Measurements from ENCODE around the gene MLIP.

The MLIP gene

GRCh38 chr6:54098450-54099044, 12.7 kb upstream of the MLIP start:
- ATAC-seq, result no peak

DNA sequence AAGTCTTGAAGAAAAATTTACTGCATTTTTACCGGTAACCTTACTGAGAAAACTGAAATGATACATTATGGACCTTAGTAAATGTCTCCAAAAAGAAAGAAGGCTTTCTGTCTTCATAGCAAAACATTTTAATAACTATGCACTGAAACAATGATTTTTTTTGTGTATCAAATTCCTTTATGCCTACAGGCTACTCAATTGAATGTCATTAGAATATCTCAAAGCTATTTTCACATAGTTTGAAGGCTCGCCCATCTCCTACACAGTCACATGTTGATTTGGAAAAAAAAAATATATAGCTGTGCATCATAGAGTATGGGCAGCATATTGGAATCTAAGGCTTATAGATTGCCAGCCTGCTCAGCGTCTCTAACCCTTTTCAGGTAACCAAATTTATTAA, 12.0 kb upstream of the MLIP start:
- no peak for ATAC-seq

DNA sequence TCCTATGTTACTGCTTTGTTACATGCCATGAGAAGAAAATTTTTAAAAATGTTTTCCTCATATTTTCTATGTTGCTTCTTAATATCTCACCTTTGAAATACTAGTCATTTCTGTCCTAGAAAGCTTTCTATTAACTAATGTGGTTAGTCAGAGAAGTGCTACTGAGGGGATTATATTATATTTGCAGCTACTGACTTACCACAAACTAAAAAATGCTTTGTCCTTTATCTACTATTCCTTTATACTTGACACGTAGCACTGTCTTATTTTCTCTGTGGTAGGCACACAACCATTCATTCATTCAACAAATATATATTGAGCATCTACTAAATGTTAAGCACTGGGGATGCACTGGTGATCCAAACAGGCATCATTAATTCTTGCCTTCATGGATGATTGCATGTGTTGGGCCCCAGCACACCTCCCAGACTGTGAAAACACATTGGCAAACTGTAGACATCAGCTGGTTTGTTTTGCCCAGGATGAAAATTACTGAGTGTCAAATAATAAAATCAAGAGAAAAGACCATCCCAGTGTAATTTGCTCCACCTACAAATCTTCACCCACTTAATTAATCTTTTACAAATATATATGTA, 10.7 kb upstream of the MLIP start:
- ATAC-seq, result no peak

DNA sequence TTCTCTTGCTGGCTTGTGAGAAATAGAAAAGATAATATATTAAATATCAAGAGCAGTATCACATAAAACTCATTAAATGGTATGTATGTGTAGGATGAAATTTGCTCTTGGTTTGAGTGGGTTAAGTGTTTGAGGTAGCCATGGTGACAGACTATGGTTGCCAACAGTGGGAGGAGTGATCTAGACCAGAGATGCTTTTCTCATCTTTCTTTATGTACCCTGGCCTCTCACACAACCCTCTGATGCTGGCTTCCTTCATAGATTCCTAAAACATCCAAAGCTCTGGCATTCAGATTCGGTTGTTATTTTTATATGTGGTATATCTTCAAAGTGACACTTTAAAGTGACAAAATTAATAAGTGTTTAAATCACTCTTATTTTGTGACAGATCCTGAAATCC, 9.0 kb upstream of the MLIP start:
- ATAC-seq, result no peak

GRCh38 chr6:54103497-54103896, 7.7 kb upstream of the MLIP start:
- no peak for ATAC-seq

- ATAC-seq, result no peak
These were observed 4.5 kb upstream of the MLIP start for GRCh38 chr6:54106727-54107126.

GRCh38 chr6:54107470-54108090, 3.7 kb upstream of the MLIP start:
- no peak for ATAC-seq

DNA sequence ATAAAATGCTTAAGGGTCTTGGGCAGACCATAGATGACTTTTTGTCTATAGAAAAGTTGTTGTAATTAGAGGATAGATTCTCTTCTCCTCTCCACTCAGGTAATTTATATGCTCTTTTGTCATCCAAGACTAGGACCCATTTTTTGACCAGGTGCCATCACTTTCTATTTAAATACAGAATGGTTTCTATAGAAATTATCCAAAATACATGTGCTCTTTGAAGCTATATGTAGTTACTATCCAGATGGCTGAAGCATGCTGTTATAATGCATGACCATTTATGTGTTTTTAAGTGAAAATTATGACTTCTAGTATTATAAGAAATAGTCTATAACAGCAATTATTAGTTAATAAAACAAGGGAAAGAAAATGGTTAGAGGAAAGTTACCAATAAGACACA, 3.0 kb upstream of the MLIP start:
- no peak for ATAC-seq

- no peak for ATAC-seq
These were observed 1.7 kb upstream of the MLIP start for GRCh38 chr6:54109586-54109985.

DNA sequence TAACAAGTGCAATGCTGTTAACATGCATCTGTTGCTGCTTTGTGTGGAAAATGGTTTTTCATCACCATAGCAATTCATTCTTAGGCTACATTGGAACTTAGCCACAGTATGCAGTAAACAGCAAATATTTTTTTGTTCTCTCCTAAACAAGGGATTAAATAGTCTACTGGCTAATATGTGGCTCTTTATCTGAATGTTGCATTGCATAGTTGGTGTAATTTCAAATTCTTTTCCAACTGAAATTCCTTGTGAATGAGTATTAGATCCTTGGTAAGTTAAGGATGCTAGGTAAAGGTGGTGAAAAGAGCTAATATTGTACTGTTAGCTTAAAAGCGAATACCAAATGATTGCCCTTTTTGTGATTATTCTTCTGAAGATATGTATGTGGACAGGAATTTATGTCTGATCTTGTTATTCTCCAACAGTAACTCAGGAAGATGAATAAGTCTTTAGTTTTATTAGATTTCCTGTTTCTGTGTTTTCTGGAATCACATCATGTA, 958 bp downstream of the MLIP start:
- no peak for ATAC-seq

DNA sequence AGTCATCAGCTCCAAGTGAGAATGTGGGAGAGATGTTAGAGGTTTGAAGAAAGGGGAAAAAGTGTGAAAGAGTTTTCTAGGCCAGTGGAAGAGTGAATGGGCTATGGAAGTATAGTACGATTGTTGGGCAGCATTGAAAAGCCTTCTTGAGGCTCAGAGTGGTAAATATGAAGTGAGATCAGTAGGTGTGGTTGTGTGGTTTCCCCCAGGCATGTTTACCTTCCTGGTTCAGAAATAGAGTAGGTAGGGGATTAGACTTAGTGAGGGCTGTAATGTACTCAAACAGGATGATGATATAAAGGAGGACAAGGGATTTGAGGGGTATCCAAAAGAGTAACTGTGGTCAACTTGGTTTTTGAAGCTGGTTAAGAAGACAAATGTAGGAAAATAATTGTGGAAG, 3.7 kb downstream of the MLIP start:
- no peak for ATAC-seq

DNA sequence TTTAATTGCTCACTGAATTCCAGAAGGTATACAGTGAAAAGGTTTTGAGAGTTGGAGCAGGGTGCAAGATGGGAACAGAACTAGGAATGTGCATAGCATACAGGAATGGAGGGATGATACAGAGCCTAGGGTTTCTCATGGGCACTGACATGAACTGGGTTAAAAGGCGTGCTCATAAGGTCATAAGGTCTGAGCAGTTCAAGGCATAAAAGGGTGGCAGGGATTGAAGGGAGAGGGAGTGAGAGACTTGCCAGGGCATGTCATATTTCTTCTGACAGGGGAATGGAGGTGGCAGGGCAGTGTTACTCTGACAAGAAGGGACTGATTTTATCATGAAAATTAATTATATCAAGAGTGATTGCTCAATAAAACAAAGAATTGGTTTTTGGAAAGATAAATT, 4.7 kb downstream of the MLIP start:
- no peak for ATAC-seq

- no peak for ATAC-seq
These were observed 6.9 kb downstream of the MLIP start for GRCh38 chr6:54118117-54118516.

DNA sequence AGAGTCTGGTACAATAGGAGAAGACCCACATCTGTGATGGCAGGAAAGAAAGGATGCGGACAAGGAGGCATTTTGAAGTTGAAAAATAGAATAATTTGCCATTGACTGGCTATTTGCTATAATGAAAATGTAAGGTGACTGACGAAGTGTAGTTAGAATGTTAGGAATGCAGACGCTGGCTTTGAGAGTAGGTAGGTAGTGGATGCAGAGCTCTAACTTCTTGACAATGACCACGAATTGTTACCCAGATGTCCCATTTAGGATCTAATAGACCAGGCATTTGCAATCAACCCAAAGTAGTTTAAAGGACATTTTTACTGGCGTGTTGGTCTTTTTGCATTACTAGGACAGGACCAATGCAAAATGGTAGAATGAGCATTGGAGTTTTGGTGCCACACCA, 14.2 kb downstream of the MLIP start:
- ATAC-seq, result no peak

DNA sequence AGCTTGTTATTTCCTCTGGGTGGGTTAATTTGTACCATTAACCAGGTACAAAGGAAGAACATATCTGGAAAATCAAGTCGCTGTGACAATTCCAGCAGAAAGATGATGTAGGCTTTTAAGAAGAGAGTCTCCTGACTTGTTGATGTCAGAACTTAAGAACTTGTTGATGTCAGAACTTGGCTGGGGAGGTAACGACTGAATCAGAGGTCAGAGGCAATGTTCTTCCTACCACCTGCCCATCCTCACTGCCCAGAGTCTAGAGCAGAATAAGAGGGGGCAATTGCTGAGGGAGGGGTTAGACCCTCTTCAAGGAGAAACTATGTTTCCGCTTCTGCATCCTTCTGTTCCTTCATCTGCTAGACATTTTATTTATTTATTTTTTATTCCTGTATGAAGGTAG, 18.9 kb downstream of the MLIP start:
- ATAC-seq, result no peak

DNA sequence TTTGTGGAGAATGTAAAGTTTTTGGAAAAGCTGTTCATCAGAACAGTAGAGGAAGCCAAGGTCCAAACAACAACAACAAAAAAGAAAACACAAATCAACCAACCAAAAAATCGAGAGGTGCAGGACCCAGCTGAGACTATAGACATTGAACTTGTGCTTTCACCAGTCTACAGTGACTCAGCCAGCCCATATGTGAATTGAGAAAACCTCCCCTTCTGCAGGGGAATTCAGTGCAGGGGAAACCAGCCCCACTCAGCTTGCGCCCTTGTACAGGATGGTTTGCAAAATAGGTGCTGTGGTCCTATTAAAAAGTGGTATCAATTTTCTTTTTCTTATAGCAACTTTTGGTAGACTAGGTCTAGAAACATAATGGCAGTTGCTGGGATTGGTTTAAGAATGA, 21.3 kb downstream of the MLIP start:
- no peak for ATAC-seq

- no peak for ATAC-seq
These were observed 21.9 kb downstream of the MLIP start for GRCh38 chr6:54133186-54133585.

GRCh38 chr6:54134935-54135334, 23.7 kb downstream of the MLIP start:
- ATAC-seq, result no peak

DNA sequence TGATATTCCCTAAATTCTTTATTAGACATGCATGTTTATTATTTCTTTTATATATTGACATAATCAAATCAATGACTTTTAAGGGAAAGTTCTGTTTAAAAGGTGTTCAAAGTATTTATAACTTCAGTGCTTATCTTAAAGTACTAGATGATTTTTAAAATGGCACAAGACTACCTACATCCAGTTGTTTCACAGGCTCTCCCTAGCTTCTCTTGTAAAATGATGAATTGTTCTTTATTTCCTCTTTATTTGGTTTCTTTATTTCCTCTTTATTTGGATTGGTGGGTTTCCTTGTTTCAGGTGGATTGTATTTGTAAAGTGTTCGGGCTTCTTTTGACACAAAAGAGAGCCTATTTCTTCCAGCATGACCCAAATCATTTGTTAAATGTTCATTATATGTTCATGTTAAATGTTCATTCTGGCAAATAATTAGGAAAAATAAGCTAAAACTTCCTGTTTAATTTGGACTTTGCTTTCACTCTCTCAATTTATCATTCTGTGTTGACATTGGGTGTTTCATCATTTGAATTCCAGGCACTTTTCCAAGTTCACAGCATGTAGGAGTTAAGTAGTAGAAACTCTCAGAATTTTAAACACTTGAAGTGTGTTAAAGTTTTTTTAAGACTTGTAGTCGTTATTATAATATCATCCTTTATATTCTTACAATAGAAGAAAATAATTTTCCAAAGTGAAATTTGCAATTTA, 24.6 kb downstream of the MLIP start:
- ATAC-seq, result no peak

- ATAC-seq, result no peak
These were observed 27.6 kb downstream of the MLIP start for GRCh38 chr6:54138795-54139194.

DNA sequence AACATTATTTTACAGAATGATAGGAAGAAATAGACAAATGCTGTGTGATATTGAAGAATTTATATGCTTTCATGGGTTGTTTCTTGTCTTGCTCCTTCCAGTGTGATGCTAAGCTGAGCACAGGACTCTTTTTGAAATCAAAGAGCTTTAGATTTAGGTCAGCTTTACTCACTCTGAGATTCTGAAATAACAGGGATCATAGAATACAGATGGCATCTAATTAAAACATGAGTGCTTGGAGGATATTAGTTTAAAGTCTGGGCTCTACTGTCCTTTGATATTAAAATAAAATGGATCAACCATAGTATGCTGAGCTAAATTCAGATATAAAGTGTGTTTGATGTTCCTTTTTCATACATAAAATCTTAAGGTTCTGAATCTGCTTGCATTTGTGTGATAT, 29.6 kb downstream of the MLIP start:
- no peak for ATAC-seq

GRCh38 chr6:54142889-54143519, 31.8 kb downstream of the MLIP start:
- ATAC-seq, result no peak

DNA sequence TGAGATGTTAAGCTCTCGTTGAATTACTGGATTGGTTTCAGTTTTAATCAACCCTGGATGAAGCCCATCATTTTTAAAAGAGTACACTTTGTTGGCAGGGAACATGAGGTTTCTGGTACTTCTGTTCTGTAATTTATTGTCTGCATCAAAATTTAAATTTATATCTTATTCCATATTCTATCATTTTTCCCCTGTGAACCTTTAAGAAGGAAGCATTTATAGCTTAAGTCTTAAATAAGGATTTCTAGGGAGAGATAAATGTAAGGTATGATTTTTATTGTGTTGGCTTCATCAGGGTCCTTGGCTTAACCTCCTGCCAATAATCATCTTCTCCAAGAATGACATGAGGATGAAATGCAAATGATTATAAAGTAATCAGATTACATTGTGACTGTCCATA, 40.6 kb downstream of the MLIP start:
- no peak for ATAC-seq

Data from activated CD4-positive, CD25-positive, alpha-beta regulatory T cell treated with anti-CD3 and anti-CD28 coated beads, Interleukin-2, amount 50 U/mL, for 24 hours (primary cell).